Parathyroid adenoma (tissue), 2 donors: ENCODE results near the gene ATF4.
"Not testable (repeated sequence)": the region's sequence is repeated elsewhere in the genome, so short reads cannot be mapped to it uniquely, and the experiment has no call there.

Source experiments
- H2AFZ ChIP-seq: fragments of 300-600 bp; sonication (generic); one replicate; pipeline ENCODE4 v1.7.0; 2017; ENCODE audit warnings: antibody characterized with exemption, mild to moderate bottlenecking
- H3K27ac ChIP-seq: fragments of 300-600 bp; sonication (generic); one replicate; pipeline ENCODE4 v1.7.0; 2017
- H3K27me3 ChIP-seq: fragments of 300-600 bp; sonication (generic); one replicate; pipeline ENCODE4 v1.7.0; 2017; ENCODE audit warnings: low read length; ENCODE audit not compliant: control insufficient read depth, insufficient read depth
- H3K36me3 ChIP-seq: fragments of 300-600 bp; sonication (generic); one replicate; pipeline ENCODE4 v1.7.0; 2017; ENCODE audit warnings: low read length; ENCODE audit not compliant: control insufficient read depth, insufficient read depth
- H3K4me1 ChIP-seq: fragments of 300-600 bp; sonication (generic); one replicate; pipeline ENCODE4 v1.7.0; 2017; ENCODE audit warnings: control low read depth
- H3K4me2 ChIP-seq: fragments of 300-600 bp; sonication (generic); one replicate; pipeline ENCODE4 v1.7.0; 2017; ENCODE audit warnings: low read length
- H3K4me3 ChIP-seq: fragments of 300-600 bp; sonication (generic); one replicate; pipeline ENCODE4 v1.7.0; 2017; ENCODE audit warnings: low read depth, low read length
- H3K79me2 ChIP-seq: fragments of 300-600 bp; sonication (generic); one replicate; pipeline ENCODE4 v1.7.0; 2017; ENCODE audit warnings: control low read depth
- H3K9ac ChIP-seq: fragments of 300-600 bp; sonication (generic); one replicate; pipeline ENCODE4 v1.7.0; 2017; ENCODE audit warnings: mild to moderate bottlenecking
- H3K9me3 ChIP-seq: fragments of 300-600 bp; sonication (generic); one replicate; pipeline ENCODE4 v1.7.0; 2017; ENCODE audit warnings: low read length; ENCODE audit not compliant: control insufficient read depth
- TF ChIP-seq, protein P1 (sequence below): fragments of 300-600 bp; sonication (generic); IDR thresholded peaks from one replicate; pipeline ENCODE4 v1.7.0; 2017; ENCODE audit warnings: antibody characterized with exemption, mild to moderate bottlenecking
- donor health status: primary hyperparathyroidism.

Gene ATF4

GRCh38 chr22:39502789-39503409 lies 17.5 kb upstream of the ATF4 start:
- H3K9ac ChIP-seq: no peak overlapping the region
- H3K36me3 ChIP-seq: no peaks in the 10 kb centered on the region
- H2AFZ ChIP-seq: peak overlapping the region; percentile 68
- no peaks in the 10 kb centered on the region for H3K27me3 ChIP-seq
- TF ChIP-seq, protein P1, sequence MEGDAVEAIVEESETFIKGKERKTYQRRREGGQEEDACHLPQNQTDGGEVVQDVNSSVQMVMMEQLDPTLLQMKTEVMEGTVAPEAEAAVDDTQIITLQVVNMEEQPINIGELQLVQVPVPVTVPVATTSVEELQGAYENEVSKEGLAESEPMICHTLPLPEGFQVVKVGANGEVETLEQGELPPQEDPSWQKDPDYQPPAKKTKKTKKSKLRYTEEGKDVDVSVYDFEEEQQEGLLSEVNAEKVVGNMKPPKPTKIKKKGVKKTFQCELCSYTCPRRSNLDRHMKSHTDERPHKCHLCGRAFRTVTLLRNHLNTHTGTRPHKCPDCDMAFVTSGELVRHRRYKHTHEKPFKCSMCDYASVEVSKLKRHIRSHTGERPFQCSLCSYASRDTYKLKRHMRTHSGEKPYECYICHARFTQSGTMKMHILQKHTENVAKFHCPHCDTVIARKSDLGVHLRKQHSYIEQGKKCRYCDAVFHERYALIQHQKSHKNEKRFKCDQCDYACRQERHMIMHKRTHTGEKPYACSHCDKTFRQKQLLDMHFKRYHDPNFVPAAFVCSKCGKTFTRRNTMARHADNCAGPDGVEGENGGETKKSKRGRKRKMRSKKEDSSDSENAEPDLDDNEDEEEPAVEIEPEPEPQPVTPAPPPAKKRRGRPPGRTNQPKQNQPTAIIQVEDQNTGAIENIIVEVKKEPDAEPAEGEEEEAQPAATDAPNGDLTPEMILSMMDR: no peak
- no peaks in the 10 kb centered on the region for H3K9me3 ChIP-seq
- peaks cover 17% of the 10 kb centered on the region for H3K4me1 ChIP-seq
- H3K79me2 ChIP-seq: peaks cover 32% of the 10 kb centered on the region
- H3K4me2 ChIP-seq: peak overlapping the region; percentile 73
- peak overlapping the region; percentile 82 for H3K27ac ChIP-seq
- peak overlapping the region; percentile 79 for H3K4me3 ChIP-seq

DNA sequence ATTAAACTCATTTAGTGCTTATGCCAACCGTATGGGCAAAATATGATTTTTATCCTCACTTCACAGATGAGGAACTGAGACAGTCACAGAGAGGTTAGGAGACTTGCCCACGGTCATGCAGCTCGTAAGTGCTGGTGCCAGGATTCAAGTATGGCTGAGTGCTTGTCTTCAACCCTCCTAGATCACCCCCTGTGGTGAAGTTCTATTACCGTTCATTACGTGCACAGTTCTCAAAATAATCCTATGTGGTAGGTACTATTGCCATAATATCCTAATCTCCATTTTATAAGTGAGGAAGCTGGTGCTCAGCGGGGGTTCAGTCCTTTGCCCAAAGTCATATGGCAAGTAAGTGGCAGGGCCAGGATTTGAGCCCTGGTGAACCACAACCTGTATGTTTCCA lies 16.7 kb upstream of the ATF4 start:
- no peak overlapping the region for H3K9ac ChIP-seq
- H3K27ac ChIP-seq: no peak overlapping the region
- H3K79me2 ChIP-seq: peaks cover 36% of the 10 kb centered on the region
- H3K4me1 ChIP-seq: peaks cover 17% of the 10 kb centered on the region
- H3K27me3 ChIP-seq: no peaks in the 10 kb centered on the region
- H3K4me3 ChIP-seq: no peak overlapping the region
- TF ChIP-seq, protein P1: no peak
- no peak overlapping the region for H2AFZ ChIP-seq
- H3K36me3 ChIP-seq: no peaks in the 10 kb centered on the region
- H3K9me3 ChIP-seq: no peaks in the 10 kb centered on the region
- peak overlapping the region; percentile 73 for H3K4me2 ChIP-seq

DNA sequence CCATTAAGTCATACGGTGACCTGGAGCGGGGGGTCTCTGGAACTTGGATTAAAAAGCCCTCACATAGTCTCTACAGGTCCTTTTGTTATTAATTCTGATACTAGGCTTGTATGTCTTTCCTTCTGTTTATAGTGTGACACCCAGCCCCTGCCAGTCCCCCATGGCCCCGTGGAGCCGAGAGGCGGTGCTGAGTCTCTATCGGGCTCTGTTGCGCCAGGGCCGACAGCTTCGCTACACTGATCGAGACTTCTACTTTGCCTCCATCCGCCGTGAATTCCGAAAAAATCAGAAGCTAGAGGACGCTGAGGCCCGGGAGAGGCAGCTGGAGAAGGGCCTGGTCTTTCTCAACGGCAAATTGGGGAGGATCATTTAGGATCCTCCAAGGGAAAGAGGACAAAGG lies 16.3 kb upstream of the ATF4 start:
- H3K4me1 ChIP-seq: peaks cover 17% of the 10 kb centered on the region
- no peaks in the 10 kb centered on the region for H3K9me3 ChIP-seq
- no peaks in the 10 kb centered on the region for H3K27me3 ChIP-seq
- no peak overlapping the region for H3K27ac ChIP-seq
- no peak overlapping the region for H3K4me3 ChIP-seq
- no peak overlapping the region for H2AFZ ChIP-seq
- no peak overlapping the region for H3K9ac ChIP-seq
- H3K4me2 ChIP-seq: no peak overlapping the region
- peaks cover 36% of the 10 kb centered on the region for H3K79me2 ChIP-seq
- TF ChIP-seq, protein P1: no peak
- H3K36me3 ChIP-seq: no peaks in the 10 kb centered on the region

- H3K9me3 ChIP-seq, H3K9ac ChIP-seq, H3K27ac ChIP-seq, H3K4me1 ChIP-seq, H3K27me3 ChIP-seq, H3K4me3 ChIP-seq, H2AFZ ChIP-seq, H3K4me2 ChIP-seq, H3K36me3 ChIP-seq: not testable (repeated sequence)
- H3K79me2 ChIP-seq: peaks cover 36% of the 10 kb centered on the region
Observed at GRCh38 chr22:39507021-39507420, 13.3 kb upstream of the ATF4 start.

GRCh38 chr22:39508393-39508792 lies 12.0 kb upstream of the ATF4 start:
- Histone ChIP-seq H3K27ac (no peak overlapping the region), H3K9ac (no peak overlapping the region)

More at GRCh38 chr22:39508393-39508792, 12.0 kb upstream of the ATF4 start:
- no peak overlapping the region for H3K4me2 ChIP-seq
- H3K9me3 ChIP-seq: no peaks in the 10 kb centered on the region
- TF ChIP-seq, protein P1: no peak
- peaks cover 4% of the 10 kb centered on the region for H3K4me1 ChIP-seq
- H2AFZ ChIP-seq: no peak overlapping the region
- H3K79me2 ChIP-seq: peaks cover 29% of the 10 kb centered on the region
- H3K27me3 ChIP-seq: no peaks in the 10 kb centered on the region
- H3K36me3 ChIP-seq: no peaks in the 10 kb centered on the region
- H3K4me3 ChIP-seq: no peak overlapping the region
